GM19463 (cell line): ENCODE results near the gene UMAD1.
"Not testable (repeated sequence)": the region's sequence is repeated elsewhere in the genome, so short reads cannot be mapped to it uniquely, and the experiment has no call there.

Source experiments
- ATAC-seq: cut with Tn5 transposase; IDR thresholded peaks from one replicate; pipeline ENCODE4 v1.9.1; 2021; ENCODE audit warnings: mild to moderate bottlenecking, moderate library complexity; ENCODE audit not compliant: unreplicated experiment

Gene UMAD1

DNA sequence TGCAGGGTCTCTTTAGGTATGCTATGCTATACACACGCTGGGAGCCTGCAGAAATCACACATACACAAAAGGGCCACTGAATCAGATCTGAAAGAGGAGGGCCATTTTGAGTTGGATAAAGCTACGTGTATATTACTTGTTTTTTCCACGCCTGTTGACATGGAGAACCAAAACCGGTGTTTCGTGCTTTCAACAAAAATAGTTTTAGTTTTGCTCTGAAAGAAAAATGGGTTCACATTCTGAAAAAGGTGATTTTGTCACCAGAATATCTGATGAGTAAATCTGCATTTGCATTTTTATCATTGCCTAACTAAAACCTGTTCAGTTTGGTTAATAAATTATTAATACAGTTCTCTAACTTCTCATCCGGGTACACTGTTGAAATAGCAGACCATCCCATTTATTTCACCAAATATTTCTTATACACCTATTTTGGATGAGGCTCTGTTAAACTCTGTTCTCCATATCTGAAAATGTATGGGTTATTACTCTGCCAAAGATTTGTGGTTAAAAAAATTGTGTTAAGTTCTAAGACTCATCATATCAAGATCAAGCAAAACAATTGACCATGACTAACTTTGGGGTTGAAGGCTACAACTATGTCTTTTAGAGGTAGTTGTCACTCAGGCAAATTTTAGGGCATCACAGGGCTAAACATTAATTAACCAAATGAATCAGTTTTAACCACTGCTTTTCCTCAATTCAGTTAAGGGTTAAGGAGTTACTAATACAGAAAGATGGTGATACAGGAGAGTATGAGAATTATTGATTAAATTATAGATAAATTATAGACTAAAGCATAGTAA lies 179.1 kb downstream of the UMAD1 start:
- ATAC-seq = peak; percentile 51

DNA sequence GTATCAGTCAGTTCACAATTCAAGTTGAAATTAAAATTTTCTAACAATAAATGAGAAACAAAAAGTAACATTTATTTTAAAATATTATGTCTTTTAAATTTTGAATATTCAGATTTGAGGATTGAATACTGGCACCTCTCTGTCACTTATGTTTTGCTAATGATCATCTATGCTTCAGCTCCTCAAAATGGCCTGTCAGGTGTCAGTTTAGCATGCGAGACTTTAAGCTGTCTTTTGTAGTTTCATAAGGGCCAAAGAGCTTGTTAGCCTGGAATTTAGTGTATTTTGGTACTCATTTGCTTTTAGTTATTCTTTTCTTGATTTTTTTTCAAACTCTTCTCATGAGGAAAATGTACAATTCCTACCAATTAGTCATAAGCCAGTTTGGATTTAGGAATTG lies 179.9 kb downstream of the UMAD1 start:
- ATAC-seq = no peak

DNA sequence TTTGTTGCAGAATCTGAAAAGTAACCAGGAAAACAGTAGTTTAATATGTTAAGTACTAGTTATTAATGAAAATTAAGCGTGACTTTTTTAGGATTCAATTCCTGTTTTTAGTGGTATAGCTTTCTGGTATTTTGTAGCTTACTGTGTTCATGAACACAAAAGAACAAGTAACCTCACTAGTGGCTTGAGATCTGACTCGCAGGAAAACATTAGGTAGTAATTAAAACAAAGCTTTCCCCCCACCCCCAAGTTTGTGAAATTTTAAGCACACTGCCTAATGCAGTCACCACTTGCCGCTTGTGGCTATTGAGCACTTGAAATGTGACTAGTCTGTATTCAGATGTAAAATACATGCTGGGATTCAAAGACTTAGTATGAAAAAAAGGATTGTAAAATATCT lies 180.4 kb downstream of the UMAD1 start:
- no peak for ATAC-seq

DNA sequence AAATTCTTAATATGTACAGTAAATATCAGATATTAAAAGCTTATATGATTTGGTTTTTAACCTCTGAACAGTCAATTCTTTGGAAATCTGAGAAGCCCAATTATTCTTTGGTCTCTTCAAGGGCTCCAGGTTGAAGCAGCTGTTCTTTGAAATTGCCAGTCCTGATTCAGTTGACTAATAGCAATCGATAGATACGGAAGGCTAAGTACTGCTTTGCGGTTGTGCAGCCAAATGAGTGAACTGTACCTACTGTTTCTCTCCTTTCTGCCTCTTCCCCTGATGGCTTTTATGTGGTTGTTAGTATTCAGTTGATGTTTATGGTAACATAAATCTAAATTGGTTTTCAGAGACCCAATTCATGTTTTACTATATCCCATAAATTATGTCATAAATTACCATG lies 181.0 kb downstream of the UMAD1 start:
- no peak for ATAC-seq

DNA sequence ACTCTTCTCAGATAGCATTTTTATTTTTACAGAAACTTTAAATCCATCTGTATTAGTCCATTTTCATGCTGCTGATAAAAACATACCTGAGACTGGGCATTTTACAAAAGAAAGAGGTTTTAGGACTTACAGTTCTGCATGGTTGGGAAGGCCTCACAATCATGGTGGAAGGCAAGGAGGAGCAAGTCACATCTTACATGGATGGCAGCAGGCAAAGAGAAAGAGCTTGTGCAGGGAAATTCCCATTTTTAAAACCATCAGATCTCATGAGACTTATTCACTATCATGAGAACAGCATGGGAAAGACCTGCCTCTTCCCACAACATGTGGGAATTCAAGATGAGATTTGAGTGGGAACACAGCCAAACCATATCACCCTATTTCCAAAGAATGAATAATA lies 184.7 kb downstream of the UMAD1 start:
- ATAC-seq = not testable (repeated sequence)

DNA sequence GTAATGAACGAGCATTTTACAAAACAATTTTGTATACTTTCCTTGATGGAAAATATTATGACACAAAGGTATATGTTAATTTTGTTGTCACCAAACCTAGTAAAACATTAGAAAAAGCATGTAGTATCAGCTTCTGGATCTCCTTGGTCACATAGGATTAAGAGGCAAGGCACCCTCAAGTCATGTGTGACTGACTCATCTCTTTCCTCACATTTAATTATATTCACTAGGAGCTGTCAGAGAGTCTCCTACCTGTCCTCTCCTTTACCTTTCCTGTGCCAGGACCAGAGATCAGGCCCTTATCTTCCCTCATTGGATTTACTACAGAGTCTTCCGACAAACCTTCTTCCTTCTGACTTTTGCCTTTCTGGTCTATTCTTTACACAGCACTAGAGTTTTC lies 189.1 kb downstream of the UMAD1 start:
- no peak for ATAC-seq

DNA sequence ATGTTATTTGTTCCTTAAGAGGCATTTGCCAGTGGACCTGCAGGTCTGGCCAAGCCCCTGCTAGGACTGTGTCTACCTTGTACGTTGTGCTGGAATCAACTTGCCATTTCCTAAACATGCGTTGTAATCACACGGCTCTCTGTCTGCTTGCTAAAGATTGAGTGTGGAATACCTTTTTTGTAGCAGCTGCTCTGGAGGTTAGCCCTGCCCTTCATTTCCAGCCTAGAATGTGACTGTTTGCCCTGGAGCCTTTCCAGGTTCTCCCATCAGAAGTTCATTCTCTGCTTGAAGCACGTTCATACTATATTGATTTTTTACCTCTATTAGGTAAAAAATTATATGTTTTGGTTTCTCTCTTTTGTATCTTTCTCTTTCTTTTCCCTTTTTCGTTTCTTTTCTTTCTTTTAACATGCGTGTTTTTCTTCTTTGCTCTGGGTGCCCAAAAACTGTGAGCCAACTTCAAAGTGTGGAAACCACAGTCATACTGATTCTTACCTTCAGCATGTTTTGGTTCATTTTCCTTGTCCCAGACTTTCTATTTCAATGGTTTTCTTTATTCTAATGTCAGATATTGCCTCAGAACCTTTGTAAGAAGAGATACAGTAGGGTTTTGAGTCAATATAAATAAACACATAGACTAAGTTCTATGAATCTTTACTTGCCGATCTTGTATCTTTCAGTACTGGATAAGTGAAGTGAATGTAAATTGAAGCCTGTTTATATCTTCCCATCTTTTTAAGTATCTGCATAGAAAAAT lies 189.7 kb downstream of the UMAD1 start:
- no peak for ATAC-seq

DNA sequence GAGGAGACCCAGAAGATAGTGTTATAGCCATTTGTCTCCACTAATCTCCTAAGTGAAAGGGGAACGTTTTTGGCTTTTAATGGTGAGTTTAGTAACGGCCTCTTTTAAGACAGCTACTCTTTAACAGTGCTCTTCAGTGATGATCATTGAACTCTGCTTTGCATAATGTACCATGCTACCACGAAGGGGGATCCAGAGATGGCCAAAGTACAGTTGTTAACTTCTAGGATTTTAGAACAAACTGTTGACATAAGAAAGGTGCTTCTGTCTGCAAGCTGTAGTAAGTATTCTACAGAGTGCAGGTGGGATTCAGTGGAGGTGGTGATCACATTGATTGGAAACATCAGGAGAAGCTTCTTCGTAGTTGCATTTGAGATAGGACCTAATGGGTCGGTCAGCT lies 192.0 kb downstream of the UMAD1 start:
- ATAC-seq = no peak

DNA sequence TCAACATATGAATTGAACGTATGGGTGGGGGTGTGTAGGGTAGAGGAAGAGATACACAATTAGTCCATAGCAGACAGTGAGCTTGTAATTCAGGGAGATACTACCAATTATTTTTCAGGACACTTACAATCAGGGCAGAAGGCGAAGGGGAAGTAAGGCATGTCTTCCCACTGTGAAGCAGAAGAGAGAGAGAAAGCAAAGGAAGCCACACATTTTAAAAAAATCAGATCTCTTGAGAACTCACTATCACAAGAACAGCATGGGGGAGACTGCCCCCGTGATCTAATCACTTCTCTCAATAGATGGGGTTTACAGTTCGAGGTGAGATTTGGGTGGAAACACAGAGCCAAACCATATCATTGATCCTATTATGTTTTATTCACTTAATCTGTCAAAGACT lies 194.2 kb downstream of the UMAD1 start:
- ATAC-seq = no peak

DNA sequence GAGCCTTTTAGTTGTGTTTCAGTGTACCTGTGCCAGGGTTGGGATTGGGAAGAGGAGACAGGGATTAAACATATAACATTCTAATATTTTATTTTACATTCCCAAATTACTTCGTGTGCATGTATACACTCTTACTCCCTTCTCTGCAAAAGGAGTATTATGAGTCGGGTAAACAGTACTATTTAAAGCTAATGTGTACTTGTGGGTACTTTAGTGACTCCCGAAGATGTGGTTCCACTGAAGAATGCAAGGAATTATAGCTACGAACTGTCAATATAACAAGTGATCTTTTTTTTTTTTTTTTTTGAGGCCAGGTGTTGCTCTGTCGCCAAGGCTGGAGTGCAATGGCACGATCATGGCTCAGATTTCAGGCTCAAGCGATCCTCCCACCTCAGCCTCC lies 200.5 kb downstream of the UMAD1 start:
- ATAC-seq = no peak

DNA sequence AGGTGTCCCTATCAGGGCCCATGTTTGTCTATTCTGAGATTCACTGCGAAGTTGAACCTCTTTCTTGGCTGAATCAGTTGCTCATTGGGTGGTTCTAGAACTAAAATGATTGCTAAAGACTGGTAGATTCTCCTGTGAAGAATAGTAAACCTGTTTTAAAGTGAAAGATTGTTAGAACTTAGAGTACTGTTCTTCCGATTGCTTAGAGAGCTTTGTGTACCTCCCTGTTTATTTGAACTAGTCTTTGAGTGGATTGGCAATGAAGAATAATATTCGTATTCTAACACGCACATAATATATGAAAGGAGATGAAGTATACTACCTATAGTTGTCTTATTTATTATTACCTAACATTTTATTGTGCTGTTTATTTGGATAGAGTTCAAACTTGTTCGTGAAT lies 202.7 kb downstream of the UMAD1 start:
- ATAC-seq = no peak

DNA sequence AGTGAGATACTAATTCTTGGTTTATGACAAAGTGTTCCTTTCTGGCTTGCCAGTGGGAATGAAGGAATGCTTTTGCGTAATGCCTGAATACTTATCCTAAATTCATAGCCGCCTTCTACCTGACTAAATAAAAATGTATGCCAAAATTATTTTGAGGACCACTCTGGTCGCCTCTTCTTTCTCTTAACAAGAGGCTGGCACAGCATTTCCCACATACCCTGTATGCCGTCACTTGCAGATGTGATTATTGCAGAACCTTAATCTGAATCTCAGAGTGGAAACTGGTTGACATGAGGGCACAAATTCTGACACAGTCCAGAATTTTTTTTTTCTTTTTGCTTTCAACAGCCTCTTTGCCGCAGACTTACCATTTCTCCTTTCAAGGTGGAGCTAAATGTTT lies 203.4 kb downstream of the UMAD1 start:
- no peak for ATAC-seq

DNA sequence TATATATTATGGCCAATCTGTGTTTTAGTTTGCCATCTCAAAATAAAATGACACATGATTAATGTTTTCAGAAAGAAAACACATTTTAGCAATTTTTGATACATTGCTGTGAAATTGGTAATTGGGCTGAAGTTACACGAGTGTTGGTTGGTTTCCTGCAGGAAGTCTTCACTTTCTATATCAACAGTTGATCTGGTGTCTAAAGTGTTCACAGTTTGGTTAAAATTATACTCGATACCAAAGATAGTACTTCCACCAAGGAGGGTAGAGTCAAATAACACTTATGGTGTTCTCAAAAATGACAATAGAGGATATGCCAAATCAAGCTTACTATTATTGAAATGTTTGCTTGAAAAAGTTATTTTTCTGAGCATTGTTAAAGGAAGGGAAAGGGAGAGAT lies 207.7 kb downstream of the UMAD1 start:
- ATAC-seq = no peak

DNA sequence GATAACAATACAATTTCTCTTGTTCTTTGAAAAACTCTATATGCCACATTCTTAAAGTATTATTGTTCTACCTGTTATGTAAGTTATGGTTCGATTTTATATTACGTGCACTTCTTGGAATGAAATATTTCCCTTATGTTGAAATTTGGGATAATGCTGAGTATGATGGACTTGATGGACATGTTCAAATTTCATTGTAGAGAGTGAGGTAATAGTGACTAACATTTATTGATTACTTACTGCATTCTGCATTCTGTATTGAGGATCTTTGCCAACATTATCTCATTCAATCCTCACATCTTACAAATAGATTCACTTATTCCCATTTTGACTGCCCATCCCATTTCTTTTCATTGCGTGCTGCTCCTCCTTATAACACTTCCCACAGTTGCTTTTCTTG lies 208.3 kb downstream of the UMAD1 start:
- no peak for ATAC-seq

DNA sequence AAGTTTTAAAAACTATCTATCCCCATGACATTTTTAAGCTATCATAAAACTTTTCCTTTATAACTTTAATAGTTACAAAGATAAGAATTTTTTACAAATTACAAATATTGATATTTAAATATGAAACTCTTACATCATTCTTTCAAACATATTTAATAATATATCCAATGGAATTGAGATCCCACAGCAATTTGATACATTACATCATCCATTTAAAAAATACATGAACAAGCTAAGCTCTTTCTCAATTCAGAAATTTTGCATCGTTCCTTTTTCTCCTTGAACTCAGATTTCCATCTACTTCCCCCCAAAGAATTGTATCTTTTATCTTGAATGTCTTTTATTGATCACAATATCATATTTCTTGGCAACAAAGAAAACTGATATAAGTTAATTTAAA lies 209.6 kb downstream of the UMAD1 start:
- ATAC-seq = no peak

DNA sequence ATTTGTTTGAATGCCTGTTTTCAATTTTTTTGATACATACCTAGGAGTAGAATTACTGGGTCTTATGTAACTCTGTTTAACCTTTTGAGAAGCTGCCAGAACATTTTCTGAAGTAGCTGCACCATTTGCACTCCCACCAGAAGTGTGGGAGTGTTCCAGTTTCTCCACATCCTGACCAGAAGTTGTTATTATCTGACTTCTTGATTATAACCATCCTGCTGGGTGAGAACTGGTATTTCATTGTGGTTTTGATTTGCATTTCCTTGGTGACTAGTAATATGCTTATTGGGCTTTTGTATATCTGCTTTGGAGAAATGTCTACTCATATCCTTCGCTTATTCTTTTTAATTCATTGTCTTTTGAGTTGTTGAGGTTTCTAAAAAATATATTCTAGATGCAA lies 210.8 kb downstream of the UMAD1 start:
- ATAC-seq = no peak

DNA sequence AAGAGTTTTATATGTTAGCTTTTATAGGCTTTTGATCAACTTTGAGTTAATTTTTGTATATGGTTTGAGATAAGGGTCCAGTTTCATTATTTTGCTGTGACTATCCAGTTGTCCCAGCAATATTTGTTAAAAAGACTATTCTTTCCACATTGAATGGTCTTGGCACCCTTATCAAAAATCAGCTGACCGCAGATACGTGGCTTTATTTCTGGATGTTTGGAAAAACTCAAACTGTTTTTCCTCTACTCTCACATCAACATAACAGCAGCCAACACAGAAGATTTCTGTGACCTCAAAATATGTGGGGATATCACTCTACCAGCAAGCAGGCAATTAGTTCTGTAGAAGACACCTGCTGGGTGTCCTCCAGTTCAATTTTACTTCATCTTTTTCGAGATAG lies 211.4 kb downstream of the UMAD1 start:
- ATAC-seq = no peak

DNA sequence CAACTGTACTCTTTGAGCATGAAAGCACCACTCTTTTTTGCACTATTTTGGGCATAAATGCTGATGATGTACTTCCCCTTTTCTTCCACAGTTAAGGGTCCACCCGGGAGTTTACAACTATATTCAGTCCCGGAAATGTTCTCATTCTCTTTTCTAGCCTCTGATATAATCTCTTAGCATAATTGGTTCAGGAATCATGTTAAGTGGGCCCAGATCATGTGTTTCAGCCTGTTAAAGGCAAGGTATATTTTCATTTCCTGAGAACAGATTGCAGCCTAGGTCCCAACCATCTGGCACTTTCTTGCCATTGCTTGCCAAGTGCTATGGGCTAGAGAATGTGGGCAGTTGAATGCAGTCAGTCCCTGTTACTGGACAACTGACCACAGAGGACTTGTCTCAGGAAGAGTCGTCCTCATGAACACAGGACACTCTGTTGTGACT lies 216.6 kb downstream of the UMAD1 start:
- ATAC-seq = no peak

DNA sequence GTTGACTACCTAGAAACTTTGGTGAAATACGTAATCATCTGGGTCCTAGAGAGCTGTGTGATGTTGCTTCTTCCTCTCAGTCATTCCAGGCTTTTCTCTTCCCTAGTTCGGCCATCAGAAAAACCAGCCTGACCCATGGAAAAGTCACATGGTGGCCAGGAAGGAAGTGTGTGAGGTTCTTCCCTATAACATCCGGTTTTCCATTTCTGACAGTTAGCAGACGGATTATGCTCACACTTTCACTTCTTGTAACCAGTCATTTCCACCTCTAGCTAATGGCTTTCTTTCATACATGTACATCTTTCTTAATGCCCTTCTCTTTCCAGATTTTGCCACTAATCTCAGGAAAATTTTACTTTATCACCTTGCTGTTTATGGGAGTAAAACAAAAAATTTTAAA lies 218.0 kb downstream of the UMAD1 start:
- ATAC-seq = no peak

DNA sequence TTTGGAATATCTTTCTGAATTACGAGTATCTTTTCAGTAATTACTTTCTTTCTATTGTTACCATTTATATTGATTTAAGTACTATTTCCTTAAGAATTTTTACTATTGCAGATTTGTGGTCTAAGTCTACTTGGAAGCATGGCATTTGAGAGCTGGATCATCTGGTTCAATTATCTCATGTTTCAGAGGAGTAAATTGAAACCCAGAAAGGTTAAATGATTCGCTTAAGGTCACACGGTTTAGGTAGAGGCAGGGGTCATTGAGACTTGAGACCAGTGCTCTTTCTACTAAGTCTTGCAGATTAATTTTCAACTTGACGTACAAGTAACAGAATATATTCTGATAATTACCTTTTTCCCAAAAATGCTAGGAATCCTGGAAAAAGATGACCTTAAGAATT lies 218.9 kb downstream of the UMAD1 start:
- no peak for ATAC-seq

DNA sequence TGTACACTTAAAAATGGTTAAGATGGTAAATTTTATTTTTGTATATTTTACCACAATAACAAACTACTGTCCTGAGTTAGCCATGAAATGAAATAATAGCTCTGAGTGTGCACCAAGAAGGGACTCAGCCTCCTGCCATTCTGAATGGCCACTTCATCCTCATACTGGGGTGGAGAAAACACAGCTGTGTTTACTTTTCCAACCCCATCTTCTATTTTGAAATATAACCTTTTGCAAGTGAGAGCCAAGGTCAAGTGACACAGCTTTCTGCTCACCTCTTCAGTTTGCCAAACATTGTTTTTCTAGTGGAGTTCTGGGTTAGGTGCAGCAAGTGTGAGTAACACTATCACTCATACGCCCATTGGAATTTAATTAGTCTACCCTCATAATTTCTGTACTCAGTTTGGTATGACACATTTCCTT lies 220.7 kb downstream of the UMAD1 start:
- ATAC-seq = no peak

DNA sequence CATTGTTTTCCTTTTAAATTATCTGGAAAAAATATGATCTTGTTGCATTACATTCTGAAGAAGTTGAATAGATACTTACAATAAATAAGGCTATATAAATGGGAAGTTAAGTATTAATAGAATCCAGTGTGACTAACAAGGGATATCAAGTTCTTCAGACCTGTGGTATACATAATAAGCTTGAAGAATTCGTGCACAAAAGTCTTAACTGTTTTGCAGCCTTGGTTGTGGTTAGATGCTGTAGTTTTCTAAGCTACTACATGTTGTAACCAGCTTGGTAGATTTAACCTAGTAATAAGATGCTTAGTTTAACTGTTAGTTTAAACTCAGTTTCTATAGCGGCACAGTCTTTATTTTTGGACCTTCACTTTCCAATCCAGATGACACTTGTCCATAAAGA lies 221.8 kb downstream of the UMAD1 start:
- no peak for ATAC-seq
